Lower leg skin (tissue), 3 donors: ENCODE results near the gene GSK3A.

Experiments
- POLR2A ChIP-seq, 2 donors: fragments of 450-650 bp; IDR thresholded peaks; one replicate each; pipeline ENCODE4 v1.6.1; 2016 to 2017; ENCODE audit warnings: antibody characterized with exemption in 2 of 2, mild to moderate bottlenecking in 1 of 2, moderate library complexity in 1 of 2
- TF ChIP-seq, protein P1 (sequence below), 3 donors: fragments of 450-650 bp; IDR thresholded peaks; one replicate each; pipeline ENCODE4 v1.5.1; 2016; ENCODE audit warnings: antibody characterized with exemption in 3 of 3, mild to moderate bottlenecking in 3 of 3, moderate library complexity in 2 of 3

DNA sequence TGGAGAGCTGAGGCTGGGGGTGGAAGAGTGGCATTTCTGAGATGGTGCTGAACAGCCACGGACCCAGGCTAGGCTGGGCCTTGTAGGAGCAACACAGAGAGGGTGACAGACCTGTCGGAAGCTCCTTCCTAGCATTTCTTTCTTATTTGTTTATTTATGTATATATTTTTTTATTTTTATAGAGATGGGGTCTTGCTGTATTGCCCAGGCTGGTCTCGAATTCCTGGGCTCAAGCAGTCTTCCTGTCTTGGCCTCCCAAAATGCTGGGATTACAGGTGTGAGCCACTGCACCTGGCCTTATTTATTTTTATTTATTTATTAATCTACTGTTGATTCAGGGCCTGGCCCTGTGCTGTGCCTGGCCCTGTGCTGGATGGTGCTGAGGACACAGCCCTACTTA lies 33.1 kb upstream of the GSK3A start:
- TF ChIP-seq, protein P1, sequence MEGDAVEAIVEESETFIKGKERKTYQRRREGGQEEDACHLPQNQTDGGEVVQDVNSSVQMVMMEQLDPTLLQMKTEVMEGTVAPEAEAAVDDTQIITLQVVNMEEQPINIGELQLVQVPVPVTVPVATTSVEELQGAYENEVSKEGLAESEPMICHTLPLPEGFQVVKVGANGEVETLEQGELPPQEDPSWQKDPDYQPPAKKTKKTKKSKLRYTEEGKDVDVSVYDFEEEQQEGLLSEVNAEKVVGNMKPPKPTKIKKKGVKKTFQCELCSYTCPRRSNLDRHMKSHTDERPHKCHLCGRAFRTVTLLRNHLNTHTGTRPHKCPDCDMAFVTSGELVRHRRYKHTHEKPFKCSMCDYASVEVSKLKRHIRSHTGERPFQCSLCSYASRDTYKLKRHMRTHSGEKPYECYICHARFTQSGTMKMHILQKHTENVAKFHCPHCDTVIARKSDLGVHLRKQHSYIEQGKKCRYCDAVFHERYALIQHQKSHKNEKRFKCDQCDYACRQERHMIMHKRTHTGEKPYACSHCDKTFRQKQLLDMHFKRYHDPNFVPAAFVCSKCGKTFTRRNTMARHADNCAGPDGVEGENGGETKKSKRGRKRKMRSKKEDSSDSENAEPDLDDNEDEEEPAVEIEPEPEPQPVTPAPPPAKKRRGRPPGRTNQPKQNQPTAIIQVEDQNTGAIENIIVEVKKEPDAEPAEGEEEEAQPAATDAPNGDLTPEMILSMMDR (IDR thresholded peaks at IDR 0.05): no peak
- TF ChIP-seq POLR2A (IDR thresholded peaks at IDR 0.05): no peak
